GM23338 (cell line): ENCODE data around the gene C19orf25. TPM values are rescaled to one million over a fixed set of nuclear protein-coding genes. Genes with fewer than 3 reads are reported as not detected.
"Not testable (repeated sequence)": the region's sequence is repeated elsewhere in the genome, so short reads cannot be mapped to it uniquely, and the experiment has no call there.

Experiments
- ATAC-seq: fragments of 200-7000 bp; cut with Tn5 transposase; 3 replicates; pipeline ENCODE4 v1.9.1; 2020
- DNase-seq: peaks from one replicate; pipeline ENCODE4 v3.0.0-alpha.2; 2015; ENCODE audit warnings: low spot score
- H2AFZ ChIP-seq: fragments of 200-600 bp; sonication (generic); 2 replicates; pipeline ENCODE4 v1.8.0; 2016; ENCODE audit warnings: antibody characterized with exemption, mild to moderate bottlenecking, moderate library complexity
- H3F3A ChIP-seq: fragments of 200-600 bp; sonication (generic); replicated peaks from 2 replicates; pipeline ENCODE4 v1.8.0; 2017; ENCODE audit warnings: antibody characterized with exemption, mixed run types, low read depth
- H3K27ac ChIP-seq: fragments of 200-600 bp; sonication (generic); 2 replicates; pipeline ENCODE4 v1.6.1; 2016; ENCODE audit warnings: low read depth
- H3K27me3 ChIP-seq: fragments of 200-600 bp; sonication (generic); 2 replicates; pipeline ENCODE4 v1.8.0; 2016; ENCODE audit warnings: mild to moderate bottlenecking, mixed run types, moderate library complexity; ENCODE audit not compliant: insufficient read depth
- H3K36me3 ChIP-seq: fragments of 200-600 bp; sonication (generic); 2 replicates; pipeline ENCODE4 v1.8.0; 2016; ENCODE audit warnings: mild to moderate bottlenecking; ENCODE audit not compliant: insufficient read depth
- H3K4me1 ChIP-seq: fragments of 200-600 bp; sonication (generic); 2 replicates; pipeline ENCODE4 v1.8.0; 2016; ENCODE audit warnings: mild to moderate bottlenecking, moderate library complexity; ENCODE audit not compliant: insufficient read depth
- H3K4me2 ChIP-seq: fragments of 200-600 bp; sonication (generic); 2 replicates; pipeline ENCODE4 v1.7.1; 2017; ENCODE audit warnings: mixed run types
- H3K4me3 ChIP-seq: fragments of 200-600 bp; sonication (generic); 2 replicates; pipeline ENCODE4 v1.6.1; 2016; ENCODE audit warnings: mixed run types
- H3K79me2 ChIP-seq: fragments of 200-600 bp; sonication (generic); replicated peaks from 2 replicates; pipeline ENCODE4 v1.8.0; 2017; ENCODE audit warnings: mild to moderate bottlenecking; ENCODE audit not compliant: insufficient read depth
- H3K9me2 ChIP-seq: fragments of 200-600 bp; sonication (generic); 2 replicates; pipeline ENCODE4 v1.8.0; 2017; ENCODE audit not compliant: insufficient read depth
- H4K20me1 ChIP-seq: fragments of 200-600 bp; sonication (generic); replicated peaks from 2 replicates; pipeline ENCODE4 v1.8.0; 2017; ENCODE audit warnings: mild to moderate bottlenecking; ENCODE audit not compliant: insufficient read depth
- H3K27ac Mint-ChIP-seq: 2 replicates; pipeline ENCODE4 v1.8.0; 2020; ENCODE audit warnings: inconsistent platforms, mild to moderate bottlenecking, moderate library complexity, mixed read lengths
- H3K27me3 Mint-ChIP-seq: 3 replicates; pipeline ENCODE4 v1.8.0; 2022; ENCODE audit warnings: low read depth, mild to moderate bottlenecking, moderate library complexity, mixed read lengths, inconsistent platforms; ENCODE audit not compliant: insufficient read depth, poor library complexity
- H3K36me3 Mint-ChIP-seq: 3 replicates; pipeline ENCODE4 v1.8.0; 2021; ENCODE audit warnings: low read depth, mild to moderate bottlenecking, inconsistent platforms, moderate library complexity, mixed read lengths
- H3K4me1 Mint-ChIP-seq: 3 replicates; pipeline ENCODE4 v1.8.0; 2020; ENCODE audit warnings: mild to moderate bottlenecking, inconsistent platforms, mixed read lengths
- H3K4me3 Mint-ChIP-seq: 3 replicates; pipeline ENCODE4 v1.8.0; 2021; ENCODE audit warnings: moderate library complexity, mild to moderate bottlenecking, inconsistent platforms, mixed read lengths
- H3K9me3 Mint-ChIP-seq: 3 replicates; pipeline ENCODE4 v1.8.0; 2020; ENCODE audit warnings: moderate library complexity, mild to moderate bottlenecking, inconsistent platforms, mixed read lengths
- JUNB ChIP-seq: IDR thresholded peaks from one replicate; pipeline ENCODE4 v1.6.1; 2016; ENCODE audit warnings: antibody characterized with exemption; ENCODE audit not compliant: unreplicated experiment
- POLR2AphosphoS5 ChIP-seq: IDR thresholded peaks from 2 replicates; pipeline ENCODE4 v1.6.1; 2016; ENCODE audit warnings: antibody characterized with exemption, low read depth
- REST ChIP-seq: IDR thresholded peaks from one replicate; pipeline ENCODE4 v1.6.1; 2018; ENCODE audit warnings: antibody characterized with exemption; ENCODE audit not compliant: unreplicated experiment
- ZNF114 ChIP-seq: fragments of 250-450 bp; sonication (Bioruptor Pico); IDR thresholded peaks from 2 replicates; pipeline ENCODE4 v1.5.0; 2020; ENCODE audit warnings: mild to moderate bottlenecking, moderate library complexity
- ZNF331 ChIP-seq: fragments of 250-450 bp; sonication (Bioruptor Pico); IDR thresholded peaks from 2 replicates; pipeline ENCODE4 v1.5.0; 2020; ENCODE audit warnings: low read depth, mild to moderate bottlenecking, moderate library complexity
- polyA plus RNA-seq: library from polyadenylated mRNA; unstranded; fragments of >200 nt; fragmentation: Nextera tagmentation; extraction: Ambion mirVana; gene quantifications from 2 replicates; pipeline ENCODE4 v1.2.1, GENCODE V29; 2016
- total RNA-seq: library from RNA; depleted of rRNA; stranded (reverse); fragments of >200 nt; shearing (Covaris generic); gene quantifications from 2 replicates; pipeline ENCODE4 v1.2.3, GENCODE V29; 2014

C19orf25 gene
- total and polyA plus RNA-seq, 2 experiments from 2014 or later: 43.5 to 61.1 TPM

GRCh38 chr19:1520203-1520780 lies 41.3 kb upstream of the C19orf25 start (continued):
- TF ChIP-seq JUNB: no peak
- TF ChIP-seq ZNF331: no peak
- TF ChIP-seq ZNF114 (CRISPR knock-in tag): no peak

- not testable (repeated sequence) for H3K36me3 Mint-ChIP-seq, H3K9me3 Mint-ChIP-seq, H4K20me1 ChIP-seq, H3K9me2 ChIP-seq, H3K4me2 ChIP-seq, H3K79me2 ChIP-seq, H3F3A ChIP-seq, ATAC-seq, H2AFZ ChIP-seq, H3K4me1 ChIP-seq, H3K4me1 Mint-ChIP-seq, H3K4me3 Mint-ChIP-seq, H3K27ac ChIP-seq, DNase-seq, H3K27ac Mint-ChIP-seq, H3K36me3 ChIP-seq, H3K4me3 ChIP-seq
- H3K27me3 Mint-ChIP-seq: peaks cover 34% of the 10 kb centered on the region
- H3K27me3 ChIP-seq: peaks cover 23% of the 10 kb centered on the region
These were observed 40.8 kb upstream of the C19orf25 start for GRCh38 chr19:1519802-1520201.

- Mint-ChIP-seq H3K36me3 (no peaks in the 10 kb centered on the region), H3K9me3 (peaks cover 5% of the 10 kb centered on the region), H3K27ac (no peak overlapping the region), H3K4me1 (no peaks in the 10 kb centered on the region), H3K4me3 (no peak overlapping the region), H3K27me3 (peaks cover 29% of the 10 kb centered on the region)
- ATAC-seq (no peak), DNase-seq (no peak)
- no peaks in the 10 kb centered on the region for H3K36me3 ChIP-seq
- no peak overlapping the region for H3K4me2 ChIP-seq
- H3F3A ChIP-seq: 0 out of 2 replicates have a peak, but pooled peaks cover 4% of the 10 kb centered on the region
- TF ChIP-seq POLR2AphosphoS5: no peak
- no peak for TF ChIP-seq REST
- TF ChIP-seq ZNF114 (CRISPR knock-in tag): no peak
- TF ChIP-seq ZNF331: no peak
- H2AFZ ChIP-seq: no peak overlapping the region
- H3K27me3 ChIP-seq: peaks cover 12% of the 10 kb centered on the region
- no peaks in the 10 kb centered on the region for H3K9me2 ChIP-seq
- no peaks in the 10 kb centered on the region for H3K79me2 ChIP-seq
- H3K4me1 ChIP-seq: no peaks in the 10 kb centered on the region
- H4K20me1 ChIP-seq: no peaks in the 10 kb centered on the region; the same call in 1 of the 2 replicates
- H3K4me3 ChIP-seq: no peak overlapping the region
- H3K27ac ChIP-seq: no peak overlapping the region
These were observed 39.5 kb upstream of the C19orf25 start for GRCh38 chr19:1518471-1518870.
